ENCODE measurements around the gene IL5RA.

Gene IL5RA

GRCh38 chr3:3066910-3067309, 43.3 kb downstream of the IL5RA start:
- DNase-seq = no peak

- DNase-seq = no peak
These were observed 43.8 kb downstream of the IL5RA start for GRCh38 chr3:3066378-3066777.

- no peak for DNase-seq
These were observed 44.3 kb downstream of the IL5RA start for GRCh38 chr3:3065876-3066275.

- no peak for DNase-seq
These were observed 45.9 kb downstream of the IL5RA start for GRCh38 chr3:3064297-3064696.

DNA sequence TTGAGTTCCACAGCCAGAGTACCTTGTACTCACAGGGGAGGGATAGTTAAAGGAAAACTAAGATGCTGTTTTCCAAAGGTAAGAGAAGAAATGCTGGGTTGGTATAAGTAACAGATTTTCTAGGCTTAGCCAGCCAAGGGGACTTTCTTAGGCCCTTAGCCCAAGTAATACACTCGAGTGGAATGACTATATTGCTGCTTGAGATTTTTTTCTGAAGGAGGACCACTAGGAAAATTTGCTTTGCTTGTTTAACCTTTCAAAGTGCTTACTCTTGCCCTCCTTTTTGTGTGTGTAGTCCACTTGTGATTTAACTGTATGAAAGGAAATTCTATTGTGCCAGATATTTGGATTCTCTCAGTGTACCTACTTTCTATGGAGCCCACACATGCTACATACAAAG, 50.5 kb downstream of the IL5RA start:
- no peak for DNase-seq

DNA sequence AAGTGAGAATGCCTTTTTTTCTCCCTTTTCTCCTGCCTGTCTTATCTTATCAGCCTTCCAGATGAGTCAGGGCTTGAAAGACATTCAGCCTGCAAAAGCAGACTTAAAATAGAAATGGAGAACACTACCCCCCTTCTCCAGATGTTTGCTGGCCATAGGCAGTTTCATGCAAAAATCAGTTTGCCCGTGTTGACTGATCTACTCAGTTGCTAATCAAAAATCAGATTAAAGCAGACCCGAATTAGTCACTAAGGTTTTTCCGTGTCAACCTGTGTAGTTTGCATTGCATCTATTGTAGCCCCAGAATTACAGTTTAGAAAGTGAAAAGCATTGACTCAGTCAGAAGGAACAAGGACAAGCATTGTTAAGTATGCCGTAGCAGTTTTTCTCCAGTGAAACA, 56.2 kb downstream of the IL5RA start:
- peak in 7 of 56 donors; percentile 2 to 20 (median 4) for DNase-seq

- peak in 19 of 56 donors; percentile 3 to 58 (median 12) for DNase-seq
These were observed 71.8 kb downstream of the IL5RA start for GRCh38 chr3:3038201-3038991.

GRCh38 chr3:3037156-3037555, 73.0 kb downstream of the IL5RA start:
- DNase-seq = no peak

DNA sequence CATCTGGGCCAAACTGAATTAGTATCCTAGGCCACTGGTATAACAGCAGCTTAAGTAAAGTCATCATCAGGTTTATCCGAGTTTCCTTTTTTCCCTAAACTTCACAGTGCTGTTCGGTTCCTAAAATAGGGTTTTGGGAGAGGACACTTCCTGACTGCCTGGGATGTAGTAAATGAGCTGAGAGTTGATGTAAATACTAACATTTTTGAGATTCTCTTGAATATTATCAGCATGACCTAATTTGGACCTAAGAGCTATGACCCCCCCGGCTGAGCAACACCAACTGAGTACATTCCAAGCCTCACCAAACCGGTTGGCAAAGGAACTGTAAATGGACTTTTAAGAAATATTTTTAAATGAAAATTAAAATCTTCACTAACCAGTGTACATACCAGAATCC, 78.8 kb downstream of the IL5RA start:
- no peak for DNase-seq

- DNase-seq = no peak
These were observed 82.1 kb downstream of the IL5RA start for GRCh38 chr3:3027976-3028567.

- no peak for DNase-seq
These were observed 86.9 kb downstream of the IL5RA start for GRCh38 chr3:3023111-3023745.

GRCh38 chr3:3020209-3020608, 90.0 kb downstream of the IL5RA start:
- no peak for DNase-seq

Data from nucleus accumbens (tissue), 56 donors.